Measurements from ENCODE around the gene MCM5.

DNA sequence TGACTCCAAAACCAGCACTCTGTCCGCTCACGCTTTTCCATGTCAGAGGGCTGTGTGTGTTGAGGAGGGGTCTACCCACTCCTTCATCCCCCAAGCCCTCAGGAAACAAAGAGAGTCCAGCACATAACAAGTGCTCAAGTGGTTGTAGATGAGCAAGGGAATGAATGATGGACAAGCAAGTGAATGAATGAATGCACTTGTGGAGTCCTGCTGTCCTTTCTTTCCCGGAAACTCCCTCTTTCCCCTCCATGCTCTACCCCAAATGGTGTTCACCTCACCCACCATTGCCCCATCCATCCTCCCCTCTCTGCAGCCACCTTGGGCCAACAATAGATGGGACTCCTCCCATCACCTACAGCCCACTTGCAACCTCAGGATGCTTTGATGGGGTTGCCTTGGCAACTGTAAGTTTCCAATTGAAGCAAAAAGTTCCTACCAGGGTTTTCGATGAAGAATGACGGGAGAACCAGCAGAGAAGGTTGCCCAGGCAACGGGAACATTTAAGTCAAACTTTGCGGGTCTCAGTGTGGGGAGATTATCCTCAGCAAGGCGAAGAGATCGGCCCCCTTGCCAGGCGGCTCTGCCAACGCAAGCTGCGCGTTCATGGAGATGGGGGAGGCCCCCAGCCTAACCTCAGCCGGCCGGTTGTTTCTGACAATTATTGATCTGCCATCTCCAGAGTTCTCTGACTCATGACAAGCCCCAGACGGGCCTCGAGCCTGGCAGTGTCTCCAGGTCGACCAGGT is 51.1 kb downstream of the MCM5 start:
- TF ChIP-seq EZH2 (optimal IDR thresholded peaks at IDR 0.05; ENCODE audit: low read depth, low read length) (no peak), EZH2phosphoT487 (IDR thresholded peaks at IDR 0.05; ENCODE audit: low read length) (no peak)
- TF ChIP-seq, protein P1, sequence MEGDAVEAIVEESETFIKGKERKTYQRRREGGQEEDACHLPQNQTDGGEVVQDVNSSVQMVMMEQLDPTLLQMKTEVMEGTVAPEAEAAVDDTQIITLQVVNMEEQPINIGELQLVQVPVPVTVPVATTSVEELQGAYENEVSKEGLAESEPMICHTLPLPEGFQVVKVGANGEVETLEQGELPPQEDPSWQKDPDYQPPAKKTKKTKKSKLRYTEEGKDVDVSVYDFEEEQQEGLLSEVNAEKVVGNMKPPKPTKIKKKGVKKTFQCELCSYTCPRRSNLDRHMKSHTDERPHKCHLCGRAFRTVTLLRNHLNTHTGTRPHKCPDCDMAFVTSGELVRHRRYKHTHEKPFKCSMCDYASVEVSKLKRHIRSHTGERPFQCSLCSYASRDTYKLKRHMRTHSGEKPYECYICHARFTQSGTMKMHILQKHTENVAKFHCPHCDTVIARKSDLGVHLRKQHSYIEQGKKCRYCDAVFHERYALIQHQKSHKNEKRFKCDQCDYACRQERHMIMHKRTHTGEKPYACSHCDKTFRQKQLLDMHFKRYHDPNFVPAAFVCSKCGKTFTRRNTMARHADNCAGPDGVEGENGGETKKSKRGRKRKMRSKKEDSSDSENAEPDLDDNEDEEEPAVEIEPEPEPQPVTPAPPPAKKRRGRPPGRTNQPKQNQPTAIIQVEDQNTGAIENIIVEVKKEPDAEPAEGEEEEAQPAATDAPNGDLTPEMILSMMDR (IDR thresholded peaks at IDR 0.05; ENCODE audit: low read length): no peak
